ENCODE data around the gene KLHDC9.
"Not testable (repeated sequence)": the region's sequence is repeated elsewhere in the genome, so short reads cannot be mapped to it uniquely, and the experiment has no call there.

KLHDC9 gene, protein sequence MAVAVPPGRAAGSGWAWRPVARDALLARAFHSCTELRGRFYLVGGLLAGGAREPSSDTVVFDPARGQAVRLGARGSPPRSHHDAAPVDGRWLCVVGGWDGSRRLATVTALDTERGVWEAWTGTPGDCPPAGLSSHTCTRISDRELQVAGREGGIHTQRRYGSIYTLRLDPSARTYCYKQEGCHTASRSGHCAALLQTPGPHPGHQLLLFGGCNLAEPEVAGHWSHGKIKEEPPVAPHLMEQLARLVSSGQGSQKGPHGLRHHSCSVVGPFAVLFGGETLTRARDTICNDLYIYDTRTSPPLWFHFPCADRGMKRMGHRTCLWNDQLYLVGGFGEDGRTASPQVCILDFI

DNA sequence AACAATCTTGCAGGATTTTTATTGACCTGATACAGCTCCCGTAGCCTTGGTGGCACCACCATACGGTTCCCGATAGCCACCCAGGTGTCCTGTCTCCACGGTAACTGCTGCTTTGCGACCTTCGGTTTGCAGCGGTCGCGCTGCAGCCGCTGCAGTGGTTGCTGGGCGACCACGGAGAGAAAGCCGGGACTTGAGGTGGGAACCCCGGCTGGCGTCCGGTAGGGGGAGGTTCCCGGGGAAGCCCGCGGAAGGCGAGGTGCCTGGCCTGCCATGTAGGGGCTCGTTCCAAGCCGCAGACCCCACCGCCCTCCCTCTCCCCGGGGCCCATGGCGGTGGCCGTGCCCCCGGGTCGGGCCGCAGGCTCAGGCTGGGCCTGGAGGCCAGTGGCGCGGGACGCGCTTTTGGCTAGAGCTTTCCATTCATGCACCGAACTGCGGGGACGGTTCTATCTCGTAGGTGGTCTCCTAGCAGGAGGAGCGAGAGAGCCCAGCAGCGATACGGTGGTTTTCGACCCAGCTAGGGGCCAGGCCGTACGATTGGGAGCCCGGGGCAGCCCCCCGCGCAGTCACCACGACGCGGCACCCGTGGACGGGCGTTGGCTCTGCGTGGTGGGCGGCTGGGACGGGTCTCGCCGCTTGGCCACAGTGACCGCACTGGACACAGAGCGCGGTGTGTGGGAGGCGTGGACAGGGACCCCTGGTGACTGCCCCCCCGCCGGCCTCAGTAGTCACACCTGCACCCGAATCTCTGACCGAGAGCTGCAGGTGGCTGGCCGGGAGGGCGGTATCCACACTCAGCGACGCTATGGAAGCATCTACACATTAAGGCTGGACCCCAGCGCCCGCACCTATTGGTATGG, at the start of gene KLHDC9:
Gene KLHDC9 (plus strand): TSS at position 152 of the 859 bp plus-strand sequence. CDS start 175 bp downstream, at position 327.
- H3K4me1 ChIP-seq (ENCODE audit: control insufficient read depth in 5 of 5, insufficient read depth in 5 of 5, low read length in 5 of 5): peaks cover 12 to 52% (median 46%) of the 10 kb centered on the region in 5 donors
- H3K27me3 ChIP-seq (ENCODE audit: control insufficient read depth in 5 of 5, insufficient read depth in 4 of 5, low read length in 5 of 5): no peaks in the 10 kb centered on the region
- H3K36me3 ChIP-seq (ENCODE audit: control insufficient read depth in 5 of 5, insufficient read depth in 5 of 5, low read length in 5 of 5): peaks cover 0 to 23% (median 21%) of the 10 kb centered on the region in 5 donors
- peak within 1 kb of the TSS; percentile 65 to 82 (median 71) for H3K4me3 ChIP-seq (ENCODE audit: low read depth in 1 of 5, low read length in 5 of 5)
- H3K9me3 ChIP-seq (ENCODE audit: control insufficient read depth in 5 of 5, low read length in 5 of 5): no peaks in the 10 kb centered on the region
- peak within 1 kb of the TSS; percentile 81 for H3K27ac ChIP-seq (ENCODE audit: low read depth, low read length)
- H3K9ac ChIP-seq (ENCODE audit: low read length in 5 of 5): peak within 1 kb of the TSS; percentile 68 to 86 (median 73)

DNA sequence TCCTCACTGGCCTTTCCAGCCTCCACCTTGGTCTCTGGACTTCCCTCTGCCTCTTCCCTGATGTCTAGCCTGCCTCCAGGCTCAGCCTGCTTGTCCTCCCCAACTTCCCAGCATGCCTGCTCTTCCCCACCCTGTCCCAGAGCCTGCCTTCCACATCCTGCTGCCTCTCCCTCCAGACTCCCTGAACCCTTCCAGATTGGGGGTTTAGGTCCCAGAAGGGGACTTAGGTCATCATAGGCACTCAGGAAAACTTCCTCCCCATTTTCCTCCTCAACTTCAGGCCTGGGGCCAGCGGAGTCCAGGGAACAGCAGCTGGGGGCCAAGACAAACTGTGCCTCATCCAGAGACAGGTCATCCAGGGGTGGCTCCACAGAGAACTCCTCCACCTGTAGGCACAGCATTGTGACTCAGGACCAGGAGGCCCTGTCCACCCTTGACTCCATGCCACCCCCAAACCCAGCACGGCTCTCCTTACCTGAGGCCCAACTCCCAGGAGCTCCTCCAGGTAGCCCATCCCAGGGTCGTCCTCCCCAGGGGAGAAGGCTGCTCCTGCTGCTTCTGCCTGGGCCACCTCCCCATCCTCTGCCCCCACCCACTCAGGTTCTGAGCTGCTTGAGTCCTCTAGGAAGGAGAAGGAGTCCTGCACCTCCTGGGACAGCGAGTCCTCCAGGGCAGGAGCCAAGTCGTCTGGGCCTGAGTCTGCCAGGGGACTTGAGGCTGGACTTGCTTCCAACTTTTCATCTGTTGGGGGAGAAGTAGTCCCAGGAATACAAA, 49.0 kb upstream of the KLHDC9 start:
- no peak overlapping the region for H3K4me3 ChIP-seq (ENCODE audit: low read depth in 1 of 5, low read length in 5 of 5)

DNA sequence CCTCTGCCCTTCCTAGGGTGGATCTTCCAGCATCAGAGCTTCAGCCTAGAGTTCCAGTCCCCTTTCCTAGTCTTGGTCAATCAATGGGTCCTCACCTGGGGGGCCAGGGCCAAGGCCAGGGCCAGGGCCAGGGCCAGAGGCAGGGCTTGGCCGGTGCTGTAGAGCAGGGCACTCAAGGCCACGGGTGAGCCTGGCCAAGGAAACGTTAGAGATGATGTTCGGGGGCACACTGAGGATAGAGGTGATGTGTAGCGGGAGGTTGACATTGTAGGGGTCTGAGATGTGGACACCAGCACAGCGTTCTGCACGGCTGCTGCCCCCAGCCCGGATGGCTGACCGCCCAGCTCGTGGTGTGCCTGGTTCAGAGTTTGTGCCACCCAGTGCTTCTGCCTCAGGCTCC, 46.9 kb upstream of the KLHDC9 start:
- Histone ChIP-seq H3K36me3 (ENCODE audit: control insufficient read depth in 5 of 5, insufficient read depth in 5 of 5, low read length in 5 of 5) (peaks cover 0 to 50% (median 7%) of the 10 kb centered on the region in 5 donors), H3K4me3 (ENCODE audit: low read depth in 1 of 5, low read length in 5 of 5) (no peak overlapping the region), H3K9me3 (ENCODE audit: control insufficient read depth in 5 of 5, low read length in 5 of 5) (peaks cover 0 to 10% (median 5%) of the 10 kb centered on the region in 5 donors), H3K27me3 (ENCODE audit: control insufficient read depth in 5 of 5, insufficient read depth in 4 of 5, low read length in 5 of 5) (peaks cover 0 to 9% (median 6%) of the 10 kb centered on the region in 5 donors), H3K27ac (ENCODE audit: low read depth, low read length) (no peak overlapping the region), H3K4me1 (ENCODE audit: control insufficient read depth in 5 of 5, insufficient read depth in 5 of 5, low read length in 5 of 5) (peaks cover 3 to 21% (median 15%) of the 10 kb centered on the region in 5 donors), H3K9ac (ENCODE audit: low read length in 5 of 5) (no peak overlapping the region)

More for the DNA sequence above, 49.0 kb upstream of the KLHDC9 start:
- H3K36me3 ChIP-seq (ENCODE audit: control insufficient read depth in 5 of 5, insufficient read depth in 5 of 5, low read length in 5 of 5): peaks cover 0 to 40% (median 7%) of the 10 kb centered on the region in 5 donors
- no peak overlapping the region for H3K9ac ChIP-seq (ENCODE audit: low read length in 5 of 5)
- H3K27ac ChIP-seq (ENCODE audit: low read depth, low read length): no peak overlapping the region
- H3K4me1 ChIP-seq (ENCODE audit: control insufficient read depth in 5 of 5, insufficient read depth in 5 of 5, low read length in 5 of 5): peaks cover 6 to 36% (median 24%) of the 10 kb centered on the region in 5 donors
- peaks cover 0 to 2% (median 0%) of the 10 kb centered on the region in 5 donors for H3K27me3 ChIP-seq (ENCODE audit: control insufficient read depth in 5 of 5, insufficient read depth in 4 of 5, low read length in 5 of 5)
- peaks cover 0 to 10% (median 5%) of the 10 kb centered on the region in 5 donors for H3K9me3 ChIP-seq (ENCODE audit: control insufficient read depth in 5 of 5, low read length in 5 of 5)

DNA sequence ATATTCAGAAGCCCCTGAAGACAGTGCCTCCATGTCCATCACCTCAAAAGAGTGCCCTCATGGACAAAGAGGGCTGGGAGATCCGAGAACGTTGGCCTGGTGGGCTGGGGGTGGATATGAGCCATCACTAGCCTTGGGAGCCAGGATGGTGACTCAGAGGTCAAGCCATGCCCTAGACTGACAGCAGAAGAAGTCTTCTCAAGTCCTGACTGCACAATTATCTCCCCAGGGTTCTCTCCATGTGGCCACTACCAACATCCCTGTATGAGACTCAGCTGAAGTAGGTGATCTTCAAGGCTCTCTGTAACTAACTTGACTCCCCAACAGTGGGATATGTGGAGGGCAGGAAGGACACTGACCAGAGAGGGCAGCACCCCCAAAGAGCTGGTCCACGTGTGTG, 45.3 kb upstream of the KLHDC9 start:
- H3K36me3 ChIP-seq (ENCODE audit: control insufficient read depth in 5 of 5, insufficient read depth in 5 of 5, low read length in 5 of 5): peaks cover 0 to 58% (median 7%) of the 10 kb centered on the region in 5 donors
- H3K4me1 ChIP-seq (ENCODE audit: control insufficient read depth in 5 of 5, insufficient read depth in 5 of 5, low read length in 5 of 5): peaks cover 0 to 5% (median 3%) of the 10 kb centered on the region in 5 donors
- H3K27ac ChIP-seq (ENCODE audit: low read depth, low read length): no peak overlapping the region
- no peak overlapping the region for H3K9ac ChIP-seq (ENCODE audit: low read length in 5 of 5)
- H3K27me3 ChIP-seq (ENCODE audit: control insufficient read depth in 5 of 5, insufficient read depth in 4 of 5, low read length in 5 of 5): peaks cover 0 to 13% (median 6%) of the 10 kb centered on the region in 5 donors
- peaks cover 0 to 7% (median 5%) of the 10 kb centered on the region in 5 donors for H3K9me3 ChIP-seq (ENCODE audit: control insufficient read depth in 5 of 5, low read length in 5 of 5)
- H3K4me3 ChIP-seq (ENCODE audit: low read depth in 1 of 5, low read length in 5 of 5): no peak overlapping the region

DNA sequence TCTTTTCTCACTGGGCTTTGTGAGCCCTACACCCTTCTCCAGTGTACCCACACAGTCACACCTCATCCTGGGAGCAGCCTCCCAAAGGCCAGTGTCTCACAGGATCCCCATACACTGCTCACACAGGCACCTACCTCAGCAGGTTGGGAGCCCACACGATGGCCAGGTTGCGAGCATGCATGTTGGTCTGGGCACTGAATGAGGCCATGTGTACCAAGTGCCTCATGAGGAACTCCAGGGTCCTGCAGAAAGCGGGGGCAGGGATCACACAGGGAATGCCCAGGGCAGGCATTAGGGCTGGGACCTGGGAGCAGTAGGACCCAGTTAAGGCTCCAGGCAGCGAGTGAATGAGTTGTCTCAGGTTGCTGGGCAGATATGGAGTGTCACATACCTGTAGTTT, 43.9 kb upstream of the KLHDC9 start:
- Histone ChIP-seq H3K4me3 (ENCODE audit: low read depth in 1 of 5, low read length in 5 of 5) (no peak overlapping the region), H3K27me3 (ENCODE audit: control insufficient read depth in 5 of 5, insufficient read depth in 4 of 5, low read length in 5 of 5) (peaks cover 0 to 13% (median 6%) of the 10 kb centered on the region in 5 donors), H3K36me3 (ENCODE audit: control insufficient read depth in 5 of 5, insufficient read depth in 5 of 5, low read length in 5 of 5) (peaks cover 0 to 51% (median 7%) of the 10 kb centered on the region in 5 donors), H3K4me1 (ENCODE audit: control insufficient read depth in 5 of 5, insufficient read depth in 5 of 5, low read length in 5 of 5) (no peaks in the 10 kb centered on the region), H3K27ac (ENCODE audit: low read depth, low read length) (no peak overlapping the region), H3K9ac (ENCODE audit: low read length in 5 of 5) (no peak overlapping the region), H3K9me3 (ENCODE audit: control insufficient read depth in 5 of 5, low read length in 5 of 5) (peaks cover 0 to 2% (median 0%) of the 10 kb centered on the region in 5 donors)

DNA sequence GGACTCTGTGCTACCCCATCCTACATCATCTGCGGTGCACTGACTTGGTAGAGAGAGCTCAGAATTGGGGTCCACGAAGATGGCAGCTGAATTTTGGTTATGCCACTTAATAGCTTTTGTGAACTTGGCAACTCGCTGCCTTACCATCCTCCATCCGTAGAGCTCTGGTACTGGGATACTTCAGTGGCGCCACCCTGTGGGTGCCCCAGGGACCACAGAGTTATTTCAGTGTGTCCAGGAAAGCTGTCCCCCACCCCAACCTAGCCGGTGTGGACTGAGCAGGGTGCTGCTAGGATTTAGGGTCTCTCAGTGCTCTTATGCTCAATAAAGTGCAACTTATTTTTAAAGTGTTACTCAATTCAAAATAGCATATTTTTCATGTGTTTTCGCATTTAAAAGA, 43.4 kb upstream of the KLHDC9 start:
- Histone ChIP-seq H3K9me3 (ENCODE audit: control insufficient read depth in 5 of 5, low read length in 5 of 5) (no peaks in the 10 kb centered on the region), H3K4me3 (ENCODE audit: low read depth in 1 of 5, low read length in 5 of 5) (no peak overlapping the region), H3K4me1 (ENCODE audit: control insufficient read depth in 5 of 5, insufficient read depth in 5 of 5, low read length in 5 of 5) (no peaks in the 10 kb centered on the region), H3K27ac (ENCODE audit: low read depth, low read length) (no peak overlapping the region), H3K36me3 (ENCODE audit: control insufficient read depth in 5 of 5, insufficient read depth in 5 of 5, low read length in 5 of 5) (peaks cover 0 to 52% (median 6%) of the 10 kb centered on the region in 5 donors), H3K9ac (ENCODE audit: low read length in 5 of 5) (no peak overlapping the region), H3K27me3 (ENCODE audit: control insufficient read depth in 5 of 5, insufficient read depth in 4 of 5, low read length in 5 of 5) (peaks cover 0 to 13% (median 6%) of the 10 kb centered on the region in 5 donors)

DNA sequence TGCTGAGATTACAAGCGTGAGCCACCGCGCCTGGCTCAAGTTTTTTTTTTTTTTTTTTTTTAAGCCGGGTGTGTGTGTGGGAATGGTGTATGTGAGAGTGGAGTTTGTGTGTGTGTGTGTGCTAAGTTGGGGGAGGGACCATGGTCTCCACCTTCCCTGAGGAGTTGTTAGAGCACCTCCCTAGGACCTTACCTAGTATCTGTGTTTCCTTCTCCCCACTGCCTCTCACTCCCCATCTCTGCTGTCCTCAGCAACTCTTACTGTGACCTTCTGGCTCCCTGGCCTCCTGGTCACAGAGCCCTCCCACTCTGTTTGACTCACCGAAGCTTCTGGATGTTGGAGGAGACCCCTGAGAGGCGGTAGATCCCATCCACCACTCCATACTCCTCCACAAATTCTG, 38.9 kb upstream of the KLHDC9 start:
- peaks cover 0 to 12% (median 4%) of the 10 kb centered on the region in 5 donors for H3K27me3 ChIP-seq (ENCODE audit: control insufficient read depth in 5 of 5, insufficient read depth in 4 of 5, low read length in 5 of 5)
- H3K27ac ChIP-seq (ENCODE audit: low read depth, low read length): no peak overlapping the region
- no peaks in the 10 kb centered on the region for H3K9me3 ChIP-seq (ENCODE audit: control insufficient read depth in 5 of 5, low read length in 5 of 5)
- no peak overlapping the region for H3K9ac ChIP-seq (ENCODE audit: low read length in 5 of 5)
- no peak overlapping the region for H3K4me3 ChIP-seq (ENCODE audit: low read depth in 1 of 5, low read length in 5 of 5)
- H3K36me3 ChIP-seq (ENCODE audit: control insufficient read depth in 5 of 5, insufficient read depth in 5 of 5, low read length in 5 of 5): peaks cover 0 to 23% (median 0%) of the 10 kb centered on the region in 5 donors
- no peaks in the 10 kb centered on the region for H3K4me1 ChIP-seq (ENCODE audit: control insufficient read depth in 5 of 5, insufficient read depth in 5 of 5, low read length in 5 of 5)

DNA sequence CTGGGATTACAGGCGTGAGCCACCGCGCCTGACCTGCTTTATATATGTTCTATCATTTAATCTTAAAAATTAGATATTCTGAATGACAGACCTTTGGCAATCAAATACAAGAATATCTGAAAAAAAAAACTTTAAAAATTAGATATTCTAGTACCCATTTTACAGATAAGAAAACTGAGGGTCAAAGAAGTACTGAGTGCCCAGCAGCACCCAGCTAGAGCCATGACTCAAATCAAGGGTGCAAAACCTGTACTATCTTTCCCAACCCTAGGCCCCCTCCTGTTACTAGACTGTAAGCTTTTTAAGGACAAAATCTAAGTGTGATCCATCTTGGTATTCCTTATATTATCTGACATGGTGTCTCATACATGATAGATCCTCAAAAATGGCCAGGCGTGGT, 36.7 kb upstream of the KLHDC9 start:
- no peak overlapping the region for H3K9ac ChIP-seq (ENCODE audit: low read length in 5 of 5)
- no peak overlapping the region for H3K4me3 ChIP-seq (ENCODE audit: low read depth in 1 of 5, low read length in 5 of 5)
- H3K36me3 ChIP-seq (ENCODE audit: control insufficient read depth in 5 of 5, insufficient read depth in 5 of 5, low read length in 5 of 5): peaks cover 0 to 13% (median 0%) of the 10 kb centered on the region in 5 donors
- H3K27ac ChIP-seq (ENCODE audit: low read depth, low read length): no peak overlapping the region
- peaks cover 0 to 2% (median 0%) of the 10 kb centered on the region in 5 donors for H3K27me3 ChIP-seq (ENCODE audit: control insufficient read depth in 5 of 5, insufficient read depth in 4 of 5, low read length in 5 of 5)
- H3K4me1 ChIP-seq (ENCODE audit: control insufficient read depth in 5 of 5, insufficient read depth in 5 of 5, low read length in 5 of 5): no peaks in the 10 kb centered on the region
- H3K9me3 ChIP-seq (ENCODE audit: control insufficient read depth in 5 of 5, low read length in 5 of 5): no peaks in the 10 kb centered on the region

DNA sequence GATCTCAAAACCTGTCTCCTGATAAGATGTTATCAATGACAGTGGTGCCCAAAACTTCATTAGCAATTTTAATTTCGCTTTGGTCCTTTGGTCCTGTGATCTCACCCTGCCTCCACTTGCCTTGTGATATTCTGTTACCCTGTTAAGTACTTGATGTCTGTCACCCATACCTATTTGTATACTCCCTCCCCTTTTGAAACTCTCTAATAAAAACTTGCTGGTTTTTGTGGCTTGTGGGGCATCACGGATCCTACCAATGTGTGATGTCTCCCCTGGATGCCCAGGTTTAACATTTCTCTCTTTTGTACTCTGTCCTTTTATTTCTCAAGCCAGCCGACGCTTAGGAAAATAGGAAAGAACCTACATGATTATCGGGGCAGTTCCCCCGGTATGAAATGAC, 34.2 kb upstream of the KLHDC9 start:
- H3K36me3 ChIP-seq (ENCODE audit: control insufficient read depth in 5 of 5, insufficient read depth in 5 of 5, low read length in 5 of 5); H3K9me3 ChIP-seq (ENCODE audit: control insufficient read depth in 5 of 5, low read length in 5 of 5); H3K27me3 ChIP-seq (ENCODE audit: control insufficient read depth in 5 of 5, insufficient read depth in 4 of 5, low read length in 5 of 5); H3K27ac ChIP-seq (ENCODE audit: low read depth, low read length); H3K4me3 ChIP-seq (ENCODE audit: low read depth in 1 of 5, low read length in 5 of 5); H3K9ac ChIP-seq (ENCODE audit: low read length in 5 of 5); H3K4me1 ChIP-seq (ENCODE audit: control insufficient read depth in 5 of 5, insufficient read depth in 5 of 5, low read length in 5 of 5): not testable (repeated sequence)

All from subcutaneous abdominal adipose tissue (tissue), 5 donors.